Stimulated activated CD4-positive, alpha-beta T cell treated with anti-CD3 and anti-CD28 coated beads, Interleukin-12 subunit alpha, Interleukin-12 subunit beta, amount 100 ng/mL, for 24 hours (primary cell): ENCODE results near the gene UPF1.

Experiments
- DNase-seq, 2 experiments: peaks; one replicate each; pipeline ENCODE4 v3.0.0-alpha.2; 2020; ENCODE audit warnings: low read depth in 2 of 2

Gene UPF1

DNA sequence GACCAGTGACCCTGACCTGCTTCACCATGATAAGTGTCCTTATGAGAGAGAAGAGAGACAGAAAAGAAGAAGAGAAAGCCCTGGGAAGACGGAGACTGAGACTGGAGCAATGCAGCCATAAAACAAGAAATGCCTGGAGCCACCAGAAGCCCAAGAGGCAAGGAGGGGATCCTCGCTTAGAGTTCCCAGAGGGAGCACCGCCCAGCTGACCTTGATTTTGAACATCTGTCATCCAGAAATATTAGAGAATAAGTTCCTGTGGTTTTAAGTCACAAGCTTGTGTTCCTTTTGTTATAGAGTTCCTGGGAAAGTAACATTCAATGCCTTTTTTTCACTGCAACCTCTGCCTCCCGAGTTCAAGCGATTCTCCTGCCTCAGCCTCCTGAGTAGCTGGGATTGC is 44.0 kb downstream of the UPF1 start:
- DNase-seq = no peak

DNA sequence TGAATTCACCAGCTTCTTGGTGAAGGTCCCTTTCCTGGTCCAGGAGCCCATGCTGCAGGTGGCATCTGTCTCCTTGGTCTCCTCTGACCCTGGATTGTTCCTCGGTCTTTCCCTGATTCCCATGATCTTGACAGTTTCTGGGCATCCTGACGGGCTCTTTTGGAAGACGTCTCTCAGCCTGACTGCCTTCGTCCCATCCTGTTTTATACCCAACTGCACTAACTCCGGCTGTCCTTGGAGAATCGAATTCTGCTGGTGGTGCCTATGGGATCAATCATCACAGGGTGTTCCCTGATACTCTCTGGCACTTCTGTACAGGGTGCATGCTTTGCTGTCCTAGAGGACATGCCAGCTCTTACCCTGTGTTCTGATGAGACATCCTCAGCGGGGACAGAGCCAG is 45.1 kb downstream of the UPF1 start:
- no peak for DNase-seq

GRCh38 chr19:18878058-18878797 is 46.5 kb downstream of the UPF1 start:
- no peak for DNase-seq

DNA sequence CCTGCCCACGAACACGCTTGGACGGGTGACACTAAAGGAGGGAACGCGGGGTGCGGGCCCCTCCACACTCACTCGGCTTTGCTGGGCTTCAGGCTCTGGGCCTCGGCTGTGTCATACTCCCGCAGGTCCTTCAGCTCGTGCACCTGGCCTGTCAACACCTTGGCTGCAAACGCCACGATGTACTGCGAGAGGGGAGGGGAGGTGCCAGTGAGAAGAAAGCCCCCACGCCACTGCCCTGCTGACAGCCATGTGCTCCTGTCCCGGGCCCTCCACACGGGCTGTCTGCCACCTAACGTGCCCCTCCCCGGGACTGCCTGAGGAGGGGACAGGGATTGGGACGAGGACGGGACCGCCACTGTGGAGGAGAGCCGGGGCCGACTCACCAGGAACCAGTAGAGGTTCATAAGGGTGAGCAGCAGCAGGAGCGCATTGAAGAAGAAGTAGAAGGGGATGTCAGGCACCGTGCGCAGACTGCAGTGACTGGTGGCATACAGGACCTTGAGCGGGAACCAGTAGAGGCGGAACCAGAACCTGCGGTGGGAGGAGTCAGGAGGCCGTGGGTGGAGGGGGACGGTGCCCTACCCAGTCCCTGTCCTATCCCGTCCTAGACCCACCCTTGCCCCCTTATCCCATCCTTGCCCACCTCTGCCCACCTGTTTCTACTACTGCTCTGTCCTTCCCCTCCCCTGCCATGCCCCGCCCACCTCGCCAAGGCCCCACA is 47.3 kb downstream of the UPF1 start:
- no peak for DNase-seq

DNA sequence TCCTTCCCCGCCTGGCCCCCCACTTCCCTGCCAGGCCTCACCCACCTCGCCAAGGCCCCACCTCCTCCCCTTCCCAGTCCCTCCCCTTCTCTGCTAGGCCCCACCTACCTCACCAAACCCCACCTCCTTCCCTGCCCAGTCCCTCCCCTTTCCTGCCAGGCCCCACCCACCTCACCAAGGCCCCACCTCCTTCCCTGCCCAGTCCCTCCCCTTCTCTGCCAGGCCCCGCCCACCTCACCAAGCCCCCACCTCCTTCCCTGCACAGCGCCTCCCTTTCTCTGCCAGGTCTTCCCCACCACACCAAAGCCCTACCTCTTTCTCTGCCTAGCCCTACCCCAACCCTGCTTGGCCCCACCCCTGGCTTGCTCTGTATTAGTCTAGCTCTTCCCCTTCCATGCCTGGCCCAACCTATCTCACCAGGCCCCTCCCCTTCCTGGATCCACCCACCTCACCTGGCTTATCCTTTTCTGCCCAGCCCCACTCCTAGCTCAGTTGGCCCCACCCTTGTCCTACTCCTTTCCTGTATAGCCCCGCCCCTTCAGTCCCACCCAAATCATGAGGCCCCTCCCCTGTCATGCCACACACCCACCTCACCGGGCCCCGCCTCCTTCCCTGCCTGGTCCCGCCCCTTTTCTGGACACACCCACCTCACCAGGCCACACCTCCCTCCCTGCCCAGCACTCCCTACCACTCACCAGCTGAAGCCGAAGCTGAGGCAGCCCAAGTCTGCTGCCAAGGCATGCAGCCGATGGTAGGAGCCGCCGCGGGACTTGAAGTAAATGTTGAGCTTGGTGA is 48.0 kb downstream of the UPF1 start:
- no peak for DNase-seq

DNA sequence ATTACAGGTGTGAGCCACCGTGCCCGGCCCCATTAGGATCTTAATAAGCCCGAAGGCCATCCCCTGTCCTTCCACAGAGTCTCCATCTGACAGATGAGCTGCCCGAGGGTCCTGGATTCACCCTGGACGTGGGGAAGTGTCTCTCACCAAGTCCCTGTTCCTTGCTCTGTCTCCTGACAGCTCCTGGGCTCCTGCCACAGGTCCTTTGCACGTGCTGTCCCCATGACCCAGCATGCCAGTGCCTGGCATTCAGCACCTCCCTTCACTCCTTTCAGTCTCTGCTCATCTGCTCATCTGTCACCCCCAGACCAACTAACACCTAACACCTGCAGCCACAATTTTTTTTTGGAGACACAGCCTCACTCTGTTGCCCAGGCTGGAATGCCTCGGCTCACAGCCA is 49.7 kb downstream of the UPF1 start:
- DNase-seq = no peak

- DNase-seq = no peak
Observed at GRCh38 chr19:18883526-18884304, 52.0 kb downstream of the UPF1 start.

- DNase-seq = no peak
Observed at GRCh38 chr19:18886972-18887371, 55.2 kb downstream of the UPF1 start.

- no peak for DNase-seq
Observed at GRCh38 chr19:18889949-18890745, 58.4 kb downstream of the UPF1 start.

DNA sequence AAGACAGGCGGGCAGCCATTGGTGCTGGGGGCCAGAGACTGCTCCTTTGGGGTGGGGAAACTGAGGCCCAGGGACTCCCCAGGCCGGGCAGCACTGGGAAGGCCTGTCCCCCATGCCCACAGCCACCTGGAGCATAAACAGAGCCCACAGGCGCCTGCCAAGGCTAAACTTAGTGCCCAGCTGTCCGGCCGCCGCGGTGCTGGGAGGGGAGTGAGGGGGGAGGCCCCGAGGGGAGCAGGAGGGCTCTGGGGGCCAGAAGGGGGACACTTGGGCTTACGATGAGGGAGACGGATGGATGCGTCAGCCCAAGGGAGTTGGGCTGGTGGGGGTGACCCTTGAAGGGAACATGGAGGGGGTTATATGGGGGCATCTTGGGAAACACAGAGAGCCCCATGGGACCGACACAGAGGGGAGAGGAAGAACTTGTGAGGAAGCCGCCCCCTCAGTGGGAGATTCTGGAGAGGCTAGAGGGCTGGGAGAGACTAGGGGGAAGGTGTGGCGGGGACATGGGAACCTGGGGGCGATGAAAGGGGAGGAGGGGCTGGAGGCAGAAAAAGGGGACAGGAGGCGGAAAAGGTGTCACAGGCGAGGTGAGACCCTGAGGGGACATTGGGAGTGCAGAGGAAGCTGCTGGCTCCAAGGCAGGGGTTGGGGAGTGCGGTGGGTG is 62.0 kb downstream of the UPF1 start:
- no peak for DNase-seq

DNA sequence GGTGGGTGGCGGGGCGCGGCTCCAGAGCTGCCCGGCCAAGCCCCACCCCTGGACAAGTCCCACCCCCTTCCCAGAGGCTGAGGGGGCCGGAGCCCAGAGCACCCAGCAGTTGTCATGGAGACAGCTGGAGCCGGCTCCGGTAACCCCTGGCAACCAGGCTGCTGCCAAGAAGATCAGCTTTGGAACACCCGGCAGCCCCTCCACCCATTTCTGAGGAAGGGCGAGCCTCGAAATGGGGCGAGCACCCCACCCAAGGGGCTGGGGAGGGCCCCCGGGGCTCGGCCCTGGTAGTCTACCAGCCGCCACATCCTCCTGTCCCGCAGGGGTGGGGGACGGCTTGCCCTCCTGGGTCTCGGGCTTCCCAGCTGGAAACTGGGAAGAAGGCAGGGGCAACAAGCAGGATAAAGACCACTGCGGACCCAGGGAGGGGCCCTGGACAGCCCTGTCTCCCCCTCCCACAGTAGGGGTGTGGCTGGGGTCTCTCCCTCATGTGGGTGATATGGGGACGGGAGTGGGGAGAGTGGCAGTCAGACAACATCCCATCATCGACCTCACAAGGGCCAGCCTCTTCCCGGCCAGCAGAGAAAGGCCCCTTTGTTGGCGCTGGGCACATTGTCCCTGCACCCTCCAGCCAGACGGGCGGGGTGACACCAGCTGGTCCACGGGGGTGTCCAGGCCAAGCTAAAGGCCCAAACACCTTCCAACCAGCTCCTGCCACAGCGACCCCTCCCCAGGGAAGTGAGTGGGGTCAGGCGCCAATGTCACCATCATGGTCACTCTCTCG is 62.7 kb downstream of the UPF1 start:
- no peak for DNase-seq

GRCh38 chr19:18895038-18895823 is 63.5 kb downstream of the UPF1 start:
- no peak for DNase-seq

- no peak for DNase-seq
Observed at GRCh38 chr19:18895824-18896341, 64.1 kb downstream of the UPF1 start, which contains the start of gene CERS1. Gene CERS1, minus strand, starts transcription at chr19:18896158. Its CDS starts 86 bp downstream, at chr19:18896072.

DNA sequence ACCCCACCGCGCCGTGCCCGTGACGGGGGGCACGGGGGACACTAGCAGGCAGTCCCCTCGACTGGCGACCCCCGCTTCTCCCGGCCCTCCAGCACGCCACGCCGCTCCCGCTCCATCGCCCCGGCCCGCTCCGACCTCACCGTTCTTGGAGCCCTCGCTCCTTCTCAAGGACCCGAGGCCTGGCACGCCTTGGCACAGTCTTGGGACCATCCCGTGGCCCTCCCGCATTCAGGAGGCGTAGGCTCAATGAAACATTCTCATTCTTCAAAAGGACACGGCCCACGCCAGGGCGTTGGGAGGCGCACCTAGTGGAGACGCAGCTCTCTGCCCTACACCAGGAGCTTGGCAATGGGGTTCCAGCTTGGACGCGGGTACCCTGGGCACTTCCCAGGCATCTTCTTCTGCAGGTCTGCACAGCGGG is 64.7 kb downstream of the UPF1 start:
- DNase-seq = no peak

DNA sequence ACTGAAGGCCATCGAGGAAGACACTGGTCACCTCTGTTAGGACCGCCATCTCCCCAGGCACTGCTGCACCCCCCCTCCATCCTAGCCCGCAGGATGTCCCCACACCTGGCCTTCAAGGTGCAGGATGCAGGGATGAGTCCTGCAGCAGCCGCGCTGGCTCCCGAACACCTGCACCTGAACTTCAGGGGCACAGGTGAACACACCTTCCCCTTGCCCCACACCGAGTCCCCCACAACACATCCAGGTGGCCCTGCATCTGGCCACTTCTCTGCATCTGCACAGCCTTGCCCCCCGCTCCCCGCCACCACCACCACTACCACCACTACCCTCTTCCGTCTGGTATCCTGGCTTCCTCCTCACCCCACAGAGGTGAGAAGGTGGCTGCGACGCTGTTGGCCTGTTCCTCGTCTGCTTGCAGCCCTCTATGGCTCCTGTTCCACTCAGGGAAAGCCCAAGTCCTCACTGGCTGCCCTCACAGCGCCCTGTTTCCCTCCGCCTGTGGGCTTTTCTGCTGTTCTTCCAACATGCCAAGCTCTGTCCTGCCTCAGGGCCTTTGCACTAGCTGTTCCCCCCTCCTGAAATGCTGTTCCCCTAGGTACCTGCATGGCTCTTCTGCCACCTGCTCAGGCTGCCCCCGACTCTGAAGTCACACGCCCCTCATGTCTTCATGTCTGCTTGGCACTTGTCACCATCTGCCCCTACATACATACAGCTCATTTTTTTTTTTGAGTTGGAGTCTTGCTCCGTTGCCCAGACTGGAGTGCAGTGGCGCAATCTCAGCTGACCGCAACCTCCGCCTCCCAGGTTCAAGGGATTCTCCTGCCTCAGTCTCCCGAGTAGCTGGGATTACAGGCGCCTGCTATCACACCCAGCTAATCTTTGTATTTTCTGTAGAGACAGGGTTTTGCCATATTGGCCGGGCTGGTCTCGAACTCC is 65.6 kb downstream of the UPF1 start:
- DNase-seq = no peak

- no peak for DNase-seq
Observed at GRCh38 chr19:18898081-18898606, 66.4 kb downstream of the UPF1 start.
